ENCODE results near the gene MAD1L1.

Gene MAD1L1

GRCh38 chr7:2228921-2229320 is 3.8 kb downstream of the MAD1L1 start:
- peaks cover 8% of the 10 kb centered on the region for H3K4me1 ChIP-seq (ENCODE audit: control insufficient read depth, insufficient read depth, low read depth, low read length)
- no peak overlapping the region for H3K18ac ChIP-seq (ENCODE audit: low read depth in 1 of 2, low read length in 2 of 2)
- H4K8ac ChIP-seq (ENCODE audit: low read length), result no peak overlapping the region
- peaks cover 41 to 61% of the 10 kb centered on the region in 2 experiments for H3K36me3 ChIP-seq (ENCODE audit: control insufficient read depth in 1 of 2, insufficient read depth in 2 of 2, low read depth in 1 of 2, low read length in 2 of 2)
- no peak overlapping the region for H2AK5ac ChIP-seq (ENCODE audit: low read length, severe bottlenecking)
- H3K9me3 ChIP-seq (ENCODE audit: control insufficient read depth, low read length), result no peaks in the 10 kb centered on the region
- no peak overlapping the region for H2BK12ac ChIP-seq (ENCODE audit: low read length in 2 of 2)
- no peak overlapping the region for H3K4me2 ChIP-seq (ENCODE audit: low read length, poor library complexity, severe bottlenecking)
- H3K4ac ChIP-seq (ENCODE audit: low read depth in 1 of 2, low read length in 2 of 2), result no peak overlapping the region
- WGBS, result 97% methylated on average over 8 of the region's 8 CpGs
- no peak overlapping the region for H3K23ac ChIP-seq (ENCODE audit: low read length in 2 of 2)
- no peak for DNase-seq
- H2AFZ ChIP-seq (ENCODE audit: low read depth, low read length), result no peak overlapping the region
- H3K27ac ChIP-seq (ENCODE audit: low read length, poor library complexity, severe bottlenecking), result no peak overlapping the region
- peaks cover 53% of the 10 kb centered on the region for H3K79me1 ChIP-seq (replicated peaks; ENCODE audit: low read length, poor library complexity, severe bottlenecking)
- no peak overlapping the region for H3K14ac ChIP-seq (ENCODE audit: low read length in 2 of 2)
- no peak overlapping the region for H2BK5ac ChIP-seq (ENCODE audit: low read depth, low read length, poor library complexity, severe bottlenecking)
- no peak overlapping the region for H3K9ac ChIP-seq (ENCODE audit: low read length)
- no peak overlapping the region for H2BK120ac ChIP-seq (ENCODE audit: low read depth, low read length)
- H3K4me3 ChIP-seq (ENCODE audit: insufficient read depth in 1 of 2, low read depth in 1 of 2, low read length in 2 of 2), result no peak overlapping the region
- no peak overlapping the region for H2BK15ac ChIP-seq (ENCODE audit: low read depth, poor library complexity, severe bottlenecking)
- H3K27me3 ChIP-seq (ENCODE audit: control insufficient read depth in 1 of 2, insufficient read depth in 1 of 2, low read length in 2 of 2), result no peaks in the 10 kb centered on the region
- no peak overlapping the region for H4K91ac ChIP-seq (ENCODE audit: low read length)

GRCh38 chr7:2227699-2228098 is 5.0 kb downstream of the MAD1L1 start:
- no peak overlapping the region for H3K27ac ChIP-seq (ENCODE audit: low read length, poor library complexity, severe bottlenecking)
- H3K9me3 ChIP-seq (ENCODE audit: control insufficient read depth, low read length), result no peaks in the 10 kb centered on the region
- H3K23ac ChIP-seq (ENCODE audit: low read length in 2 of 2), result no peak overlapping the region
- H3K14ac ChIP-seq (ENCODE audit: low read length in 2 of 2), result no peak overlapping the region
- peaks cover 43 to 73% of the 10 kb centered on the region in 2 experiments for H3K36me3 ChIP-seq (ENCODE audit: control insufficient read depth in 1 of 2, insufficient read depth in 2 of 2, low read depth in 1 of 2, low read length in 2 of 2)
- no peak overlapping the region for H3K18ac ChIP-seq (ENCODE audit: low read depth in 1 of 2, low read length in 2 of 2)
- 96% methylated on average over 15 of the region's 15 CpGs for WGBS
- H2BK5ac ChIP-seq (ENCODE audit: low read depth, low read length, poor library complexity, severe bottlenecking), result no peak overlapping the region
- peaks cover 65% of the 10 kb centered on the region for H3K79me1 ChIP-seq (replicated peaks; ENCODE audit: low read length, poor library complexity, severe bottlenecking)
- H3K4me2 ChIP-seq (ENCODE audit: low read length, poor library complexity, severe bottlenecking), result no peak overlapping the region
- DNase-seq, result no peak
- no peak overlapping the region for H2BK120ac ChIP-seq (ENCODE audit: low read depth, low read length)
- no peak overlapping the region for H2BK15ac ChIP-seq (ENCODE audit: low read depth, poor library complexity, severe bottlenecking)
- H3K9ac ChIP-seq (ENCODE audit: low read length), result no peak overlapping the region
- H4K8ac ChIP-seq (ENCODE audit: low read length), result no peak overlapping the region
- no peak overlapping the region for H3K4ac ChIP-seq (ENCODE audit: low read depth in 1 of 2, low read length in 2 of 2)
- H3K27me3 ChIP-seq (ENCODE audit: control insufficient read depth in 1 of 2, insufficient read depth in 1 of 2, low read length in 2 of 2), result no peaks in the 10 kb centered on the region
- peaks cover 8% of the 10 kb centered on the region for H3K4me1 ChIP-seq (ENCODE audit: control insufficient read depth, insufficient read depth, low read depth, low read length)
- no peak overlapping the region for H2AK5ac ChIP-seq (ENCODE audit: low read length, severe bottlenecking)
- no peak overlapping the region for H2BK12ac ChIP-seq (ENCODE audit: low read length in 2 of 2)
- H4K91ac ChIP-seq (ENCODE audit: low read length), result no peak overlapping the region
- H2AFZ ChIP-seq (ENCODE audit: low read depth, low read length), result no peak overlapping the region
- no peak overlapping the region for H3K4me3 ChIP-seq (ENCODE audit: insufficient read depth in 1 of 2, low read depth in 1 of 2, low read length in 2 of 2)

GRCh38 chr7:2225830-2226229 is 6.9 kb downstream of the MAD1L1 start:
- peaks cover 58 to 91% of the 10 kb centered on the region in 2 experiments for H3K36me3 ChIP-seq (ENCODE audit: control insufficient read depth in 1 of 2, insufficient read depth in 2 of 2, low read depth in 1 of 2, low read length in 2 of 2)
- H2AFZ ChIP-seq (ENCODE audit: low read depth, low read length), result no peak overlapping the region
- no peaks in the 10 kb centered on the region for H3K27me3 ChIP-seq (ENCODE audit: control insufficient read depth in 1 of 2, insufficient read depth in 1 of 2, low read length in 2 of 2)
- H3K4ac ChIP-seq (ENCODE audit: low read depth in 1 of 2, low read length in 2 of 2), result no peak overlapping the region
- H2BK120ac ChIP-seq (ENCODE audit: low read depth, low read length), result no peak overlapping the region
- H4K91ac ChIP-seq (ENCODE audit: low read length), result peak overlapping the region; percentile 27
- H3K4me2 ChIP-seq (ENCODE audit: low read length, poor library complexity, severe bottlenecking), result no peak overlapping the region
- H2AK5ac ChIP-seq (ENCODE audit: low read length, severe bottlenecking), result no peak overlapping the region
- no peak overlapping the region for H3K4me3 ChIP-seq (ENCODE audit: insufficient read depth in 1 of 2, low read depth in 1 of 2, low read length in 2 of 2)
- no peak overlapping the region for H3K18ac ChIP-seq (ENCODE audit: low read depth in 1 of 2, low read length in 2 of 2)
- no peak overlapping the region for H4K8ac ChIP-seq (ENCODE audit: low read length)
- H2BK15ac ChIP-seq (ENCODE audit: low read depth, poor library complexity, severe bottlenecking), result no peak overlapping the region
- peaks cover 74% of the 10 kb centered on the region for H3K79me1 ChIP-seq (replicated peaks; ENCODE audit: low read length, poor library complexity, severe bottlenecking)
- H3K14ac ChIP-seq (ENCODE audit: low read length in 2 of 2), result no peak overlapping the region
- H3K4me1 ChIP-seq (ENCODE audit: control insufficient read depth, insufficient read depth, low read depth, low read length), result peaks cover 1% of the 10 kb centered on the region
- no peaks in the 10 kb centered on the region for H3K9me3 ChIP-seq (ENCODE audit: control insufficient read depth, low read length)
- H2BK12ac ChIP-seq (ENCODE audit: low read length in 2 of 2), result no peak overlapping the region
- no peak overlapping the region for H3K27ac ChIP-seq (ENCODE audit: low read length, poor library complexity, severe bottlenecking)
- H3K9ac ChIP-seq (ENCODE audit: low read length), result no peak overlapping the region
- H3K23ac ChIP-seq (ENCODE audit: low read length in 2 of 2), result no peak overlapping the region
- WGBS, result 96% methylated on average over 12 of the region's 13 CpGs
- H2BK5ac ChIP-seq (ENCODE audit: low read depth, low read length, poor library complexity, severe bottlenecking), result no peak overlapping the region
- DNase-seq, result no peak

GRCh38 chr7:2225336-2225735 is 7.4 kb downstream of the MAD1L1 start:
- no peak overlapping the region for H3K27ac ChIP-seq (ENCODE audit: low read length, poor library complexity, severe bottlenecking)
- WGBS, result 93% methylated on average over 14 of the region's 14 CpGs
- H2AFZ ChIP-seq (ENCODE audit: low read depth, low read length), result no peak overlapping the region
- no peak overlapping the region for H4K8ac ChIP-seq (ENCODE audit: low read length)
- H3K36me3 ChIP-seq (ENCODE audit: control insufficient read depth in 1 of 2, insufficient read depth in 2 of 2, low read depth in 1 of 2, low read length in 2 of 2), result peaks cover 63 to 94% of the 10 kb centered on the region in 2 experiments
- peaks cover 74% of the 10 kb centered on the region for H3K79me1 ChIP-seq (replicated peaks; ENCODE audit: low read length, poor library complexity, severe bottlenecking)
- H2BK15ac ChIP-seq (ENCODE audit: low read depth, poor library complexity, severe bottlenecking), result no peak overlapping the region
- H3K18ac ChIP-seq (ENCODE audit: low read depth in 1 of 2, low read length in 2 of 2), result no peak overlapping the region
- peaks cover 1% of the 10 kb centered on the region for H3K4me1 ChIP-seq (ENCODE audit: control insufficient read depth, insufficient read depth, low read depth, low read length)
- H2BK120ac ChIP-seq (ENCODE audit: low read depth, low read length), result no peak overlapping the region
- no peak for DNase-seq
- H4K91ac ChIP-seq (ENCODE audit: low read length), result no peak overlapping the region
- H3K23ac ChIP-seq (ENCODE audit: low read length in 2 of 2), result no peak overlapping the region
- H2BK12ac ChIP-seq (ENCODE audit: low read length in 2 of 2), result no peak overlapping the region
- H3K4me2 ChIP-seq (ENCODE audit: low read length, poor library complexity, severe bottlenecking), result no peak overlapping the region
- H3K9me3 ChIP-seq (ENCODE audit: control insufficient read depth, low read length), result no peaks in the 10 kb centered on the region
- H3K14ac ChIP-seq (ENCODE audit: low read length in 2 of 2), result no peak overlapping the region
- H3K4ac ChIP-seq (ENCODE audit: low read depth in 1 of 2, low read length in 2 of 2), result no peak overlapping the region
- H2BK5ac ChIP-seq (ENCODE audit: low read depth, low read length, poor library complexity, severe bottlenecking), result no peak overlapping the region
- no peak overlapping the region for H3K4me3 ChIP-seq (ENCODE audit: insufficient read depth in 1 of 2, low read depth in 1 of 2, low read length in 2 of 2)
- no peak overlapping the region for H3K9ac ChIP-seq (ENCODE audit: low read length)
- H2AK5ac ChIP-seq (ENCODE audit: low read length, severe bottlenecking), result no peak overlapping the region
- no peaks in the 10 kb centered on the region for H3K27me3 ChIP-seq (ENCODE audit: control insufficient read depth in 1 of 2, insufficient read depth in 1 of 2, low read length in 2 of 2)

All from mesenchymal stem cell (in vitro differentiated cells and primary cell).